ENCODE measurements around the gene CARM1.

GRCh38 chr19:10899151-10899653 lies 27.8 kb downstream of the CARM1 start:
- no peak for TF ChIP-seq CTCF (conservative IDR thresholded peaks at IDR 0.05; ENCODE audit: low read depth, low read length)
- TF ChIP-seq EZH2 (IDR thresholded peaks at IDR 0.05; ENCODE audit: low read length, unreplicated experiment), result no peak
- TF ChIP-seq EZH2phosphoT487 (IDR thresholded peaks at IDR 0.05; ENCODE audit: borderline replicate concordance, low read length), result no peak
